GM12865 (cell line): ENCODE data around the gene LUZP2.

ENCODE experiments used
- DNase-seq: peaks from one replicate; pipeline ENCODE4 v3.0.0; 2010; ENCODE audit warnings: low read depth
- H3K4me3 ChIP-seq: 2 replicates; pipeline ENCODE4 v1.5.1; 2011; ENCODE audit warnings: mild to moderate bottlenecking, low read depth, low read length, control low read depth
- TF ChIP-seq, protein P1 (sequence below): IDR thresholded peaks from 2 replicates; pipeline ENCODE4 v1.5.1; 2011; ENCODE audit warnings: low read length, control low read depth, low read depth, inconsistent platforms; ENCODE audit not compliant: insufficient read depth; ENCODE audit errors: missing control alignments

Gene LUZP2

DNA sequence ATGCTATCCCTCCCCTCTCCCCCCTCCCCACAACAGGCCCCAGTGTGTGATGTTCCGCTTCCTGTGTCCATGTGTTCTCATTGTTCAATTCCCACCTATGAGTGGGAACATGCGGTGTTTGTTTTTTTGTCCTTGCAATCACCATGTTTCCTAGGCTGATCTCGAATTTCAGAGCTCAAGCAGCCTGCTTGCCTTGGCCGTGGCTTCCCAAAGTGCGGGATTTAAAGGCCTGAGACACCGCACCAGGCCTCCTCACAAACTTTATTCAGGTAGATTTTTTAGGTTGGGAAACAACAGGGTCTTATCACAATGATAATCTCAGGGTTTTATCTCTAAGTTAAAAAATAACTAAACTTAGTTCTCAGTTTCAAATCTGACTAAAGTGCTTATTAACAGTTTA is 125.4 kb downstream of the LUZP2 start:
- TF ChIP-seq, protein P1, sequence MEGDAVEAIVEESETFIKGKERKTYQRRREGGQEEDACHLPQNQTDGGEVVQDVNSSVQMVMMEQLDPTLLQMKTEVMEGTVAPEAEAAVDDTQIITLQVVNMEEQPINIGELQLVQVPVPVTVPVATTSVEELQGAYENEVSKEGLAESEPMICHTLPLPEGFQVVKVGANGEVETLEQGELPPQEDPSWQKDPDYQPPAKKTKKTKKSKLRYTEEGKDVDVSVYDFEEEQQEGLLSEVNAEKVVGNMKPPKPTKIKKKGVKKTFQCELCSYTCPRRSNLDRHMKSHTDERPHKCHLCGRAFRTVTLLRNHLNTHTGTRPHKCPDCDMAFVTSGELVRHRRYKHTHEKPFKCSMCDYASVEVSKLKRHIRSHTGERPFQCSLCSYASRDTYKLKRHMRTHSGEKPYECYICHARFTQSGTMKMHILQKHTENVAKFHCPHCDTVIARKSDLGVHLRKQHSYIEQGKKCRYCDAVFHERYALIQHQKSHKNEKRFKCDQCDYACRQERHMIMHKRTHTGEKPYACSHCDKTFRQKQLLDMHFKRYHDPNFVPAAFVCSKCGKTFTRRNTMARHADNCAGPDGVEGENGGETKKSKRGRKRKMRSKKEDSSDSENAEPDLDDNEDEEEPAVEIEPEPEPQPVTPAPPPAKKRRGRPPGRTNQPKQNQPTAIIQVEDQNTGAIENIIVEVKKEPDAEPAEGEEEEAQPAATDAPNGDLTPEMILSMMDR: no peak
- DNase-seq: no peak
- H3K4me3 ChIP-seq: no peak overlapping the region

DNA sequence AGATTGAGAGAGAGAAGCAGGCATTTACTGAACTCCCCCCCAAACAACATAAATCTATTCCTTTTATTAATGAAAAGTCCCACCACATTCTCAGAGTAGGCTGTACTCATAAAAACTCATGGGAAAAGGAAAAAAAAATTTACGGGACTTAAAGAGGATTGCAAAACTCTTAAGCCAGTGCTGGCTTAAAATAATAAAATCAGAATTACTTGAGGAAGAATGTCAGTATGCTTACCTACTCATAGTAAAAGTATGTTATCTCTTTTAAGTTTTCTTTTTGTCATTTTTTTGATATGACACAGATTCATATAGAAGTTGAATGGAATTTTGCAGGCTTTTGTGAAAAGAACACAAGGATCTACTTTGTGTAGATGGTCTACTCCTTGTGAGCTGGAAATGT is 126.3 kb downstream of the LUZP2 start:
- TF ChIP-seq, protein P1: no peak
- DNase-seq: no peak
- no peak overlapping the region for H3K4me3 ChIP-seq

DNA sequence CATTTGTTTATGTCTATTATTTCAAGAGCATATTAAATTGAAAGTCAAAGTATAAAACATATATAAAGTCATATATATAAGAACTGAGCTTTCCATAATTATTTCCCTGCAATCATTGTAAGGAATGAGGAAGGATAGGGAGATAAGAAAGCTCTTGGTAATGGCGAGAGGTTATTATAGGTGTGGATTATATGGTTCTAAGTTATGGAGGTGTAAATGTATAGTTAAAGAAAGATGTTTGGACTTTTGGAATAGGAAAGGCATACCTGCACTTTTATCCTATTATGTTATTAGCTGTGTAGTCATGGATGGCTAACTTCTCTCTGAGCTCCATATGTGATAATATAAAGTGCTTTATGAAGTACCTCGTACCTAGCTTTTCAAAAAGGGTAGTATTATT is 127.6 kb downstream of the LUZP2 start:
- no peak for DNase-seq
- no peak overlapping the region for H3K4me3 ChIP-seq
- TF ChIP-seq, protein P1: no peak

DNA sequence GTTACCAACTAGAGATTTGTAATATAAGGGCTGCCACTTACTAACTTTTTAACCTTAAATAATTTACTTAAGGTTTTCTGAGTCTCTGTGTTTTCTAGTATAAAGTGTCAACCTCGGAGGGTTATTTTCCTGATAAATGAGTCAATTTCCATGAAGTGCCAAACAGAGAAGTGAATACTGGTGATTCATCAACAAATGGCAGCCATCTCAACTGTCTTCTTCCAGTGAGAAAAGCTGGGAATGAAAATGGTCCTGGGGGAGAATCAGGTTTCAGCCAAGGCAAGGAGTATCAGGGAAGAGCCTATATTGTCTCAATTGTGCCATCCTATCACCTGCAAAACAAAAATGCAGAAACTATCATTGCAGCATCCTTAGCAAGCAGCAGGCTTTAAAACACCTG is 129.1 kb downstream of the LUZP2 start:
- no peak overlapping the region for H3K4me3 ChIP-seq
- TF ChIP-seq, protein P1: no peak
- no peak for DNase-seq

DNA sequence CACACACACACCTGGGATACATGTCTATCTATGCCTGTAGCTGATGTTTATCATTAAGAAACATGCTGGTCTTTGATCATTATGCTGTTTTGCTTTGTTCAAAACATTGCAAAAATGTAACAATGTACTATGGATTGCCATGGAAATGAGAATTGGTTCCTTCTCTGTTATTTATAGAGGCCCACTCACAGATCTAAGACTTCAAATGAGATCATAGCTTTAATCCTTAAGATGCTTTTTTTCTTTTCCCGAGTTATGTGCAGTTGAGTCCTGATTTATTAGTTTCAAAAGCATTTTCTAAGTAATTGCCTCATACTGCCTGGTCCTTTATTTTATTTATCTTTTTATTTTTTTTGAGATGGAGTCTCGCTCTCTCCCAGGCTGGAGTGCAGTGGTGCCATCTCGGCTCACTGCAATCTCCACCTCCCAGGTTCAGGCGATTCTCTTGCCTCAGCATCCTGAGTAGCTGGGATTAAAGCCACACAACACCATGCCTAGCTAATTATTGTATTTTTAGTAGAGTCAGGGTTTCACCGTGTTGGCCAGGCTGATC is 131.4 kb downstream of the LUZP2 start:
- no peak overlapping the region for H3K4me3 ChIP-seq
- TF ChIP-seq, protein P1: no peak
- no peak for DNase-seq

DNA sequence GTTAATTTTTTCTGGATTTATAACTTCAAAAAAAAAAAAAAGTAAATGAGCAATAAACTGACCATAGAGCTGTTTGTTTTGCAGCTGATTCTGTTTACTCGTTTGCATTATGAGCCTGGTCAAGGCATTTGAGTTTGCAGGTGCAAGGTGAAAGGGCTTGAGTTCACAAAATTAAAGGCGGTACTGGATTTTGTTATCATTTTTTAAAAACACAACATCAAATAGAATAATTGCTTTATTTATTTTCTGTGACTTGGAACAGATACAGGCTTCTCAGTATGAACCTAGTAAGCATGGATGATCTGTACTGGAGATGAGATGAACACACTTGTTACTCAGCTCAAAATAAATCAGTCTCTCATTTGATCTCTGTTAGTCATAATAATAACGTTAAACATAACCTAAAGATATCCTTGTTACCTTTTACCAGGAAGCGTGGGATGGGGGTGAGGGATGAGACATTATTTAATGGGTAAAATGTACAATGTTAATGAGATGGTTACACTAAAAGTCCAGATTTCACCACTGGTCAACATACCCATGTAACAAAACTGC is 137.8 kb downstream of the LUZP2 start:
- DNase-seq: no peak
- TF ChIP-seq, protein P1: no peak

More for the DNA sequence above, 137.8 kb downstream of the LUZP2 start:
- H3K4me3 ChIP-seq: no peak overlapping the region
